Trophoblast cell (in vitro differentiated cells and primary cell): ENCODE data around the gene SMIM23.

Experiments used
- DNase-seq, 2 donors: peaks; one replicate each; pipeline ENCODE4 v3.0.0-alpha.2; 2016
- H2AFZ ChIP-seq: 2 replicates; pipeline ENCODE4 v1.6.1; 2013; ENCODE audit warnings: low read length, moderate library complexity, mild to moderate bottlenecking; ENCODE audit not compliant: insufficient read depth, poor library complexity
- H2AK5ac ChIP-seq: 2 replicates; pipeline ENCODE4 v1.6.1; 2013; ENCODE audit warnings: mild to moderate bottlenecking, low read length
- H2BK120ac ChIP-seq: 2 replicates; pipeline ENCODE4 v1.6.1; 2013; ENCODE audit warnings: low read length, mild to moderate bottlenecking, moderate library complexity; ENCODE audit not compliant: insufficient read depth, poor library complexity
- H2BK12ac ChIP-seq: 2 replicates; pipeline ENCODE4 v1.6.1; 2013; ENCODE audit warnings: mild to moderate bottlenecking, low read length, moderate library complexity
- H2BK5ac ChIP-seq: 2 replicates; pipeline ENCODE4 v1.6.1; 2013; ENCODE audit warnings: low read length, low read depth, moderate library complexity, mild to moderate bottlenecking; ENCODE audit not compliant: poor library complexity
- H3K14ac ChIP-seq: 2 replicates; pipeline ENCODE4 v1.6.1; 2013; ENCODE audit warnings: mild to moderate bottlenecking, low read length
- H3K18ac ChIP-seq: 2 replicates; pipeline ENCODE4 v1.6.1; 2013; ENCODE audit warnings: mild to moderate bottlenecking, low read length
- H3K23ac ChIP-seq: 2 replicates; pipeline ENCODE4 v1.6.1; 2013; ENCODE audit warnings: low read length
- H3K27ac ChIP-seq: 2 replicates; pipeline ENCODE4 v1.5.1; 2013; ENCODE audit warnings: low read depth, mild to moderate bottlenecking, inconsistent platforms, low read length, moderate library complexity
- H3K27me3 ChIP-seq: 2 replicates; pipeline ENCODE4 v1.6.1; 2013; ENCODE audit warnings: inconsistent platforms, mild to moderate bottlenecking, low read length, moderate library complexity; ENCODE audit not compliant: insufficient read depth
- H3K36me3 ChIP-seq, 2 experiments: 1 replicate in 1 of 2; 2 replicates in 1 of 2; pipeline ENCODE4 v1.6.1; 2013; ENCODE audit warnings: low read length in 2 of 2, mild to moderate bottlenecking in 2 of 2, moderate library complexity in 1 of 2; ENCODE audit not compliant: insufficient read depth in 2 of 2, control insufficient read depth in 1 of 2
- H3K4ac ChIP-seq: 2 replicates; pipeline ENCODE4 v1.6.1; 2013; ENCODE audit warnings: low read depth, mild to moderate bottlenecking, low read length, moderate library complexity
- H3K4me1 ChIP-seq, 2 experiments: 1 replicate in 1 of 2; 2 replicates in 1 of 2; pipeline ENCODE4 v1.6.1; 2013; ENCODE audit warnings: low read length in 2 of 2, mild to moderate bottlenecking in 2 of 2, moderate library complexity in 1 of 2; ENCODE audit not compliant: insufficient read depth in 2 of 2, control insufficient read depth in 1 of 2
- H3K4me2 ChIP-seq: 2 replicates; pipeline ENCODE4 v1.6.1; 2013; ENCODE audit warnings: inconsistent platforms, mild to moderate bottlenecking, low read length, moderate library complexity
- H3K4me3 ChIP-seq: 2 replicates; pipeline ENCODE4 v1.5.1; 2013; ENCODE audit warnings: mild to moderate bottlenecking, low read depth, low read length, inconsistent platforms
- H3K79me1 ChIP-seq: one replicate; pipeline ENCODE4 v1.6.1; 2013; ENCODE audit warnings: low read length
- H3K79me2 ChIP-seq: 2 replicates; pipeline ENCODE4 v1.6.1; 2013; ENCODE audit warnings: low read length, mild to moderate bottlenecking; ENCODE audit not compliant: control insufficient read depth, insufficient read depth, poor library complexity
- H3K9ac ChIP-seq: 2 replicates; pipeline ENCODE4 v1.6.1; 2013; ENCODE audit warnings: mild to moderate bottlenecking, low read length
- H3K9me3 ChIP-seq: 2 replicates; pipeline ENCODE4 v1.6.1; 2013; ENCODE audit warnings: low read depth, mild to moderate bottlenecking, control low read depth, inconsistent platforms, low read length; ENCODE audit not compliant: insufficient read depth
- H4K12ac ChIP-seq: 2 replicates; pipeline ENCODE4 v1.6.1; 2013; ENCODE audit warnings: low read depth, mild to moderate bottlenecking, low read length, moderate library complexity
- H4K8ac ChIP-seq: 2 replicates; pipeline ENCODE4 v1.6.1; 2013; ENCODE audit warnings: low read depth, mild to moderate bottlenecking, low read length, moderate library complexity
- H4K91ac ChIP-seq: one replicate; pipeline ENCODE4 v1.6.1; 2013; ENCODE audit warnings: low read depth, mild to moderate bottlenecking, low read length, moderate library complexity
- WGBS: extraction: QIAGEN DNeasy Blood & Tissue Kit; methylation state at CpG from one replicate; pipeline ENCODE4 v1.1.7; 2013; ENCODE audit warnings: missing lambda C conversion rate; ENCODE audit not compliant: insufficient read length, insufficient coverage; ENCODE audit errors: extremely low coverage; 5-methylcytosine and 5-hydroxymethylcytosine counted together

The SMIM23 gene

DNA sequence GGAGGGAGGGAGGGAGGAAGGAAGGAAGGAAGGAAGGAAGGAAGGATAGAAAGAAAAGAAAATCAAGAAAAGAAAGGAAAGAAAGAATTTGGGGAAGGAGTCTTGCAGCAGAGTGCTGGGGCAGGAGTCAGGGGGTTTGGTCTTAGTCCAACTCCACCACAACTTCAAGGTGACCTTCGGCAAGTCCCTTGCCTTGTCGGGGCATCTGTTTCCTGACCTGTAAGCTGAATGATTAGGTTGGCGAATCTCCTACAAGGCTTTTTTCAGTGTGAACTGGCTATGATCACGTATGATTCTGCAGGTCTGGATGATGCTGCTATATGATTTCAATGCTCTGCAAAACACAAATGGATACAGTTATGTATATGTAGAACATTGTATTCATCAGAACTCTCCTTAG is 20.1 kb downstream of the SMIM23 start:
- Histone ChIP-seq H3K4ac (no peak overlapping the region), H4K8ac (no peak overlapping the region), H2AK5ac (no peak overlapping the region), H3K18ac (no peak overlapping the region), H3K4me3 (no peak overlapping the region), H2BK12ac (no peak overlapping the region), H4K91ac (no peak overlapping the region), H3K9me3 (no peaks in the 10 kb centered on the region), H3K4me1 (peaks cover 0 to 3% of the 10 kb centered on the region in 2 experiments), H2AFZ (no peak overlapping the region), H3K79me2 (no peaks in the 10 kb centered on the region), H3K4me2 (no peak overlapping the region), H4K12ac (no peak overlapping the region), H2BK120ac (no peak overlapping the region), H2BK5ac (no peak overlapping the region), H3K79me1 (no peaks in the 10 kb centered on the region), H3K27ac (no peak overlapping the region), H3K14ac (no peak overlapping the region), H3K36me3 (no peaks in the 10 kb centered on the region), H3K23ac (no peak overlapping the region), H3K27me3 (no peaks in the 10 kb centered on the region), H3K9ac (no peak overlapping the region)
- DNase-seq, result no peak
- no CpG with 5 or more reads among the region's 4 CpGs for WGBS

DNA sequence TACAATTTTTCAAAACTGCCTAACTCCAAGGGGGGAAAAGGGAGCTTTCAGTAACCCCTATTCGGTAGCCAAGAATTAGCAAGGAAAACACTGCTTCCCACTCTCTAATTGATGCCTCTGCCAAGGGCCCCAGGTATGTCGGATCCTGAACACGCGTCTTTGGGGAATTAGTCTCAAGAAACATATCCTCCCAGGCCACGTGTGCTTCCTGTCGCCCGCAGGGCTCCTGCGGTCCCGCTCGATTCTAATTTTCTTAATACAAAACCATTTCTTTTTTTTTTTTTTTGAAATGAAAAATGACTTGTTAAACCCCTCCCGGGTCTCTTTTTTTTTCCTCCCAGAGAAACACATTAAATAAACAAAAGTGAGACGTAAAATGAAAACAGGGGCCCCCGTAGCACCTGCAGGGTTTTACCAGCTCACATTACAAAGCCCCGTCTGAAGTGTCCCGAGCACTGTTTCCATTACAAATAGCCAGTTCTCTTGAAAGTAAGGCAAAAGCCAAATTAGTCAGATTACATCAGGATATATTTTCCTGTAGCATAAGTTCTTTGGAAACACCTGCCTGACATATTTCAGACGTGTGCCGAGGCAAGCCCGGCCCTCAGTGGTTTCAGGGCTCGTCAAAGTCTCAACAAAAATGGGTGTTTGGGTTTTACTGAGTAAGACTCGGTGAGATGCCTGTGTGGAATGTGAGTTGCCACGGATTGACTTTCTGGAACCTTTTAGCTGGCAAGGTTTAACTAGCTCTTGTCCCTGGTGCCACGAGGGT is 21.5 kb downstream of the SMIM23 start:
- no CpG with 5 or more reads among the region's 22 CpGs for WGBS
- no peak overlapping the region for H3K4ac ChIP-seq
- H3K14ac ChIP-seq, result no peak overlapping the region

DNA sequence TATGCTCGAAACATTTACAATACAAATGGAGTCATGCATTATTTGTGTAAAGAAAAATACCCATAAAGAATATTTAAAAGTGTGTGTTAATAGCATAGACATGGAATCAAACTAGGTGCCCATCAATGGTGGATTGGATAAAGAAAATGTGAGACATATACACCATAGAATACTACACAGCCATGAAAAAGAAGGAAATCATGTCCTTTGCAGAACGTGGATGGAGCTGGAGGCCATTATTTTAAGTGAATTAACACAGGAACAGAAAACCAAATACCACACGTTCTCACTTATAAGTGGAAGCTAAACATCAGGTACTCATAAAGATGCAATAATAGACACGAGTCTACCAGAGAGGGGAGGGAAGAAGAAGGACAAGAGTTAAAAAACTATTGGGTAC is 22.8 kb downstream of the SMIM23 start:
- Histone ChIP-seq H3K4ac (no peak overlapping the region), H3K23ac (no peak overlapping the region), H3K4me2 (no peak overlapping the region), H3K79me2 (no peaks in the 10 kb centered on the region), H3K9me3 (no peaks in the 10 kb centered on the region), H3K4me1 (peaks cover 0 to 3% of the 10 kb centered on the region in 2 experiments), H3K18ac (no peak overlapping the region), H4K8ac (no peak overlapping the region), H2BK5ac (no peak overlapping the region), H3K27me3 (no peaks in the 10 kb centered on the region), H2AK5ac (no peak overlapping the region), H3K14ac (no peak overlapping the region), H3K79me1 (no peaks in the 10 kb centered on the region), H2BK120ac (no peak overlapping the region), H3K4me3 (no peak overlapping the region), H3K36me3 (no peaks in the 10 kb centered on the region), H4K12ac (no peak overlapping the region), H4K91ac (no peak overlapping the region), H3K27ac (no peak overlapping the region), H2BK12ac (no peak overlapping the region), H2AFZ (no peak overlapping the region), H3K9ac (no peak overlapping the region)
- WGBS, result no CpG with 5 or more reads among the region's 4 CpGs
- no peak for DNase-seq

More for the DNA sequence above, 21.5 kb downstream of the SMIM23 start:
- Histone ChIP-seq H2AFZ (no peak overlapping the region), H3K9ac (no peak overlapping the region), H3K27ac (no peak overlapping the region), H3K79me2 (no peaks in the 10 kb centered on the region), H2BK120ac (no peak overlapping the region), H4K12ac (no peak overlapping the region), H3K18ac (no peak overlapping the region), H3K9me3 (no peaks in the 10 kb centered on the region), H3K27me3 (no peaks in the 10 kb centered on the region), H4K91ac (no peak overlapping the region), H3K79me1 (no peaks in the 10 kb centered on the region), H3K36me3 (no peaks in the 10 kb centered on the region), H3K23ac (no peak overlapping the region), H3K4me2 (no peak overlapping the region), H4K8ac (no peak overlapping the region), H3K4me1 (peaks cover 0 to 3% of the 10 kb centered on the region in 2 experiments), H2BK12ac (no peak overlapping the region), H2AK5ac (no peak overlapping the region), H2BK5ac (no peak overlapping the region), H3K4me3 (no peak overlapping the region)
- DNase-seq, result peak; percentile 71 to 79

DNA sequence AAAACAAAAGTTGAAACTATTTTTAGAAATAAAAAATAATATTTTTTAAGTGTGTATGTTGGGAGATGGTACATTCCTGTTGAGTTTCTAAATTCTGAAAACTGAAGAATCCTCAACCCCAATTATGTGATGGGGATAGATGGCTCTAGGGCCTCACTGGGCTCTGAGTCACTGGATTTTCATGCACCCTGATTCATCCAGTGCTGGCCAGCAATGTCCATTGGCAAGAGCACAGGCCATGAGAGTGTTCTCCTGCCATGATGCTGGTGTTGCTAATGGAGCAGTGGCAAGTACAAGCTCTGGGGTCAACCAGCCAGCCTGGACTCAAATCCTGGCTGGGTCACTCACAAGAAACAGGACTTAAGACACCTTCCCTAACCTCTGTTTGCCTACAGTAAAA is 23.3 kb downstream of the SMIM23 start:
- H2BK5ac ChIP-seq, result no peak overlapping the region
- no peak overlapping the region for H2BK120ac ChIP-seq
- no peak for DNase-seq
- no peak overlapping the region for H3K4ac ChIP-seq
- H3K79me1 ChIP-seq, result no peaks in the 10 kb centered on the region
- H3K18ac ChIP-seq, result no peak overlapping the region
- no peak overlapping the region for H4K12ac ChIP-seq
- peaks cover 0 to 3% of the 10 kb centered on the region in 2 experiments for H3K4me1 ChIP-seq
- H2BK12ac ChIP-seq, result no peak overlapping the region
- no peak overlapping the region for H3K4me3 ChIP-seq
- no peaks in the 10 kb centered on the region for H3K36me3 ChIP-seq
- H4K8ac ChIP-seq, result no peak overlapping the region
- no peak overlapping the region for H3K4me2 ChIP-seq
- no peaks in the 10 kb centered on the region for H3K27me3 ChIP-seq
- H3K23ac ChIP-seq, result no peak overlapping the region
- H3K9ac ChIP-seq, result no peak overlapping the region
- H3K27ac ChIP-seq, result no peak overlapping the region
- H2AFZ ChIP-seq, result no peak overlapping the region
- H3K9me3 ChIP-seq, result no peaks in the 10 kb centered on the region
- H3K14ac ChIP-seq, result no peak overlapping the region
- H4K91ac ChIP-seq, result no peak overlapping the region
- H2AK5ac ChIP-seq, result no peak overlapping the region
- H3K79me2 ChIP-seq, result no peaks in the 10 kb centered on the region
